ENCODE results near the gene LYPD6B.

DNA sequence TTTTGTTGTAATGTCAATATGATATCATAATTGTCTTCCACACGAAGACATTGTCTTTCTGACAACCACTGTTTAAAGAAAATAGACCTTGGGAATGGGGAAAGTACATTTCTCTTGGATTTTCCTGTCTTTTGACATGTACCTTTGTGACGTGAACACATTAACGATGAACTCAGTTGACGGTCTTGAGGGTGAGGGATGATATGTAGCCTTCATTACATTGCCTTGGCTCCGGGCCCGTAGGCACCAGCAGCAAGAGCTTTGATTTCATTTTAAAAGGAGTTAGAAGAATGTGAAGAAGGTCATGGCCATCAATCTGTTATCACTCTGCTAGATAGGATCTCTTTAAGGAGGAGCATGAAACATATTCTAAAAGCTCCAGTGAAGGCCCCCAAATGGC is 80.9 kb downstream of the LYPD6B start:
- TF ChIP-seq EZH2 (IDR thresholded peaks at IDR 0.05; ENCODE audit: borderline replicate concordance, low read depth, low read length, severe bottlenecking): no peak
- TF ChIP-seq POLR2AphosphoS5 (IDR thresholded peaks at IDR 0.05; ENCODE audit: insufficient read depth, low read depth, low read length): no peak

All from endothelial cell of umbilical vein (primary cell).